Right cardiac atrium (tissue), 5 donors: ENCODE data around the gene TLCD5. TPM values are rescaled to one million over a fixed set of nuclear protein-coding genes. Genes with fewer than 3 reads are reported as not detected.

Source experiments
- ATAC-seq, 2 donors: fragments of 200-7000 bp; cut with Tn5 transposase; one replicate each; pipeline versions ENCODE4 v1.8.0 to v1.9.1; 2020; ENCODE audit warnings: moderate library complexity in 2 of 2, mild to moderate bottlenecking in 1 of 2
- DNase-seq, 3 donors: peaks; one replicate each; pipeline ENCODE4 v3.0.0-alpha.2; 2020
- H3K27ac ChIP-seq: one replicate; pipeline ENCODE4 v1.5.1; 2013; ENCODE audit warnings: mild to moderate bottlenecking, low read length, control low read depth, moderate library complexity
- H3K27me3 ChIP-seq: one replicate; pipeline ENCODE4 v1.6.1; 2013; ENCODE audit not compliant: control insufficient read depth, insufficient read depth
- H3K4me1 ChIP-seq: one replicate; pipeline ENCODE4 v1.6.1; 2013; ENCODE audit warnings: low read length; ENCODE audit not compliant: control insufficient read depth, insufficient read depth
- H3K4me3 ChIP-seq: one replicate; pipeline ENCODE4 v1.5.1; 2013; ENCODE audit warnings: low read length, control low read depth
- H3K9me3 ChIP-seq: one replicate; pipeline ENCODE4 v1.6.1; 2013; ENCODE audit warnings: low read length; ENCODE audit not compliant: control insufficient read depth
- WGBS: extraction: QIAGEN DNeasy Blood & Tissue Kit; methylation state at CpG from one replicate; pipeline ENCODE4 v1.1.7; 2013; 5-methylcytosine and 5-hydroxymethylcytosine counted together
- intact Hi-C, 4 donors: fragments of 100-400 bp; cut with DNase I; formaldehyde crosslinking; loops; one replicate each; pipeline versions ENCODE4 v1.11.0 to v1.14.0; 2022 to 2023
- polyA plus RNA-seq: library from polyadenylated mRNA; stranded (reverse); fragments of 200-250 nt; gene quantifications from one replicate; pipeline ENCODE4 v1.2.3, GENCODE V29; 2013
- total RNA-seq, 4 donors: library from RNA; stranded (reverse); fragmentation: NEBNext Ultra II Directional; extraction: Animal tissue kit (Norgen Biotek cat#: 25700); gene quantifications; one replicate each; pipeline ENCODE4 v1.2.1, GENCODE V29; 2021
- donor health status: healthy with polysubstance abuse.
- donor health status: DM: no; HTN: yes; CAD: no.
- donor health status: DM: no; HTN: no; CAD: no.
- donor health status: DM: no; HTN: yes; CAD: no; lungs with severe emphysema.
- donor health status: DM: yes; HTN: yes; CAD: no.

TLCD5 gene
- total and polyA plus RNA-seq, 5 donors: 7.5 to 21.3 (median 17.0) TPM

DNA sequence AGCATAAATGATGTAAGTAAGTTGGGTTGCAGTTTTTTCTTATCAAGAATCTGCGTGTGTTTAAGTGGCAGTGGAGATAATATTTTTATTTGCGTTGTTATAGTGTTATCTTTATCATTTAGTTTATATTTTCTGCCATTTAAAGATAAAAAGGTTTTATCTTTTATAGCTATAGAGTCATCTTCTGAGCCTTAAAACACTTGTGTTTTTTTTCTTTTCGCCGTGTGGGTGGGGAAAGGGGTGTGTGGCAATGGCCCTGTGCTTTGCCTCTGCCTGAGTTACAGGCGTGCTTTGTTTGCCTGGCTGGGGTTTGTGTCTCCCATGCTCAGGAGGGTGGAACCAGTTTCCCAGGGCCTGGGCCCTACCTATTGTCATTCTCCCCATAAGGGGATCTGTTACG lies 27.3 kb downstream of the TLCD5 start:
- WGBS: 55% methylated on average over 6 of the region's 6 CpGs
- Histone ChIP-seq H3K9me3 (no peaks in the 10 kb centered on the region), H3K4me1 (peaks cover 20% of the 10 kb centered on the region), H3K27me3 (no peaks in the 10 kb centered on the region), H3K27ac (no peak overlapping the region), H3K4me3 (no peak overlapping the region)
- ATAC-seq (peak; percentile 54 to 60), DNase-seq (no peak)
- intact Hi-C loops: no loop called here

DNA sequence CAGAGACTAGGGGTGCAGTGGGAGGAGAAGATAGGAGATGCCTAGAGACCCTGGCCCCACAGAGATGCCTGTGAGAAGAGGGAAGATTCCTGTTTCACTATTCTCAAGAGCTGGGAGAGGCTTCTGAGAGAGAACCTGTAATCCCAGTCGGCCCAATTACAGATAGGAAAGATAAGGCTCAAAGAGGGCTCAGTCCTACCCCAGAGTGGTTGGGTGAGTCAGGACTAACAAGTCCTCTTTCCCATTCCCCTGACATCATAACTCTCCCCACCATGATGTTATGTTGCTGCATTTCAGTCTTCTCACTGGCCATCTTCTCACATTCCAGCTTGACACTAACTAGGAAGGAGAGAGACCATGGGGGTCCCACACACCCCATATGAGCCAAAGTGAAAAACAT lies 29.0 kb downstream of the TLCD5 start:
- ATAC-seq: peak in 1 of 2 donors; percentile 15

DNA sequence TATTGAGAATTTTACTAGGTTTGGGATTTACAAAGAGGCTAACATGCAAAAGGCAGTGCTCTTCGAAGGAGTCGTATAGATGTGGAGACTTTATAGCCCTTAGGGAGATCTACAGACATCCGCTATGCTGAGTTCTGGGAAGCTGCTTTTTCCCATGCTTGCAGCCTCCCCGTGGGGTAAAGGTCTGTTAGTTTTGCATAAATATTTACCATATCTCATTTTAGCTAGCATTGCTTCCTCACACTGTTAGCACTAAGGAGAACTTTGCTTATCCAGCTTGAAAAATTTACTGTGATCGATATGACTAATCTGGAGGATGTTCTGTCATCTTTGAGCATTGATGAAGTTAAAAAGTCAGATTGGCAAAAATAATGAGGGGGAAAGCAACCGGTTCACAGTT lies 29.7 kb downstream of the TLCD5 start:
- H3K4me3 ChIP-seq: no peak overlapping the region
- DNase-seq (no peak), ATAC-seq (no peak)
- no peak overlapping the region for H3K27ac ChIP-seq
- H3K9me3 ChIP-seq: no peaks in the 10 kb centered on the region
- peaks cover 22% of the 10 kb centered on the region for H3K4me1 ChIP-seq
- WGBS: 62% methylated on average over 6 of the region's 6 CpGs
- no peaks in the 10 kb centered on the region for H3K27me3 ChIP-seq
- intact Hi-C loops: no loop called here

More for the DNA sequence above, 29.0 kb downstream of the TLCD5 start:
- Histone ChIP-seq H3K9me3 (no peaks in the 10 kb centered on the region), H3K4me1 (peaks cover 23% of the 10 kb centered on the region), H3K27ac (no peak overlapping the region), H3K4me3 (no peak overlapping the region), H3K27me3 (no peaks in the 10 kb centered on the region)
- intact Hi-C loops: no loop called here
- WGBS: 31% methylated on average over 1 of the region's 1 CpG
- DNase-seq: no peak

DNA sequence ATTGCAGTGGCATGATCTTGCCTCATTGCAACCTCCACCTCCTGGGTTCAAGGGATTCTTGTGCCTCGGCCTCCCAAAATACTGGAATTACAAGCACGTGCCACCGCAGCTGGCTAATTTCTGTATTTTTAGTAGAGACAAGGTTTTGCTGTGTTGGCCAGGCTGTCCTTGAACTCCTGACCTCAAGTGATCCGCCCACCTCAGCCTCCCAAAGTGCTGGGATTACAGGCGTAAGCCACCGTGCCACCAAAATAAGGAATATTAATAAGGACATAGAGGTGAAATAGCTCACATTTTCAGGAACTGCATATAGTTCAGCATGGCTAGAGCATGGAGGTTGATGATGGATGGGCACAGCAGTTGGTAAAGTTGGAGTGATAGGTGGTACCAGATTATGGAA lies 32.5 kb downstream of the TLCD5 start:
- Histone ChIP-seq H3K9me3 (no peaks in the 10 kb centered on the region), H3K27ac (no peak overlapping the region), H3K27me3 (no peaks in the 10 kb centered on the region), H3K4me3 (no peak overlapping the region), H3K4me1 (peaks cover 16% of the 10 kb centered on the region)
- WGBS: 94% methylated on average over 6 of the region's 6 CpGs
- intact Hi-C loops: no loop called here
- DNase-seq (no peak), ATAC-seq (no peak)

DNA sequence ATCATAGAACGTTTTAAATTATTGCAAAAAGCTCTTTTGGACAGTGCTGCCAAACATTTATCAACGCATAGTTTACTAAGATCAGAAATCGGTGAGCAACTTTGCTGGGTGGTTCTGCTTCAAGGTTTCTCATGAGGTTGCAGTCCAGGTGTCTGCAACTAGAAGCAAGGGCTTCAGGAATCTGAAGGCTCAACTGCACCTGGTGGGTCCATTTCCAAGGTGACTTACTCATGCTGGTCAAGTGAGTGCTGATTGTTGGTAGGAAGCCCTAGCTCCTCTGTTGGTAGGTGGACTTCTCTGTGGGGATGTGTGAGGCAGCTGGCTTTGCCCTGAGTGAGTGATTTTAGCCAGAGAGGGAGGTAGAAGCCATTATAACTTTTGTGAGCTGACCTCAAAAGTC lies 33.6 kb downstream of the TLCD5 start:
- no peaks in the 10 kb centered on the region for H3K9me3 ChIP-seq
- no peak overlapping the region for H3K4me3 ChIP-seq
- ATAC-seq (no peak), DNase-seq (no peak)
- H3K27ac ChIP-seq: no peak overlapping the region
- no peaks in the 10 kb centered on the region for H3K27me3 ChIP-seq
- intact Hi-C loops: no loop called here
- H3K4me1 ChIP-seq: peaks cover 13% of the 10 kb centered on the region
- 88% methylated on average over 3 of the region's 3 CpGs for WGBS

DNA sequence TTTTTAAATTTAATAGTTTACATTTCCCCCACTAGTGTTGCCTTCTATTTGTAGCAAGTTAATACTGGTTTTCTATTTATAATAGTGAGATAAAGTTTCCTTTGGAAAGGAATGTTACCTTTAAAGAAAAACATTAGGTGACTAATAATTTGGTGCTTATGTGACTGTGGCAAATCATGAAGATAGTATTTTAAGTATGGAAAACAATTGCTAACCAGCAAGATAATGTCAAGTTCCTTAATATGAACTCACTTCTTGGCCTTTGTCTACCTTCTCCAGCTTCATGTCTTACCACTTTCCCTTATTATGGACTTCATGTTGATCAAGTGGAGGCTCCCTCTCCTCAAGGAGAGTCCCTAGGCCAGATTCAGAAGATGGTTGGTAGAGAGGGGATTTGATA lies 38.3 kb downstream of the TLCD5 start:
- no peak overlapping the region for H3K27ac ChIP-seq
- H3K27me3 ChIP-seq: no peaks in the 10 kb centered on the region
- ATAC-seq (no peak), DNase-seq (no peak)
- peaks cover 5% of the 10 kb centered on the region for H3K4me1 ChIP-seq
- intact Hi-C loops: no loop called here
- no peaks in the 10 kb centered on the region for H3K9me3 ChIP-seq
- no peak overlapping the region for H3K4me3 ChIP-seq

DNA sequence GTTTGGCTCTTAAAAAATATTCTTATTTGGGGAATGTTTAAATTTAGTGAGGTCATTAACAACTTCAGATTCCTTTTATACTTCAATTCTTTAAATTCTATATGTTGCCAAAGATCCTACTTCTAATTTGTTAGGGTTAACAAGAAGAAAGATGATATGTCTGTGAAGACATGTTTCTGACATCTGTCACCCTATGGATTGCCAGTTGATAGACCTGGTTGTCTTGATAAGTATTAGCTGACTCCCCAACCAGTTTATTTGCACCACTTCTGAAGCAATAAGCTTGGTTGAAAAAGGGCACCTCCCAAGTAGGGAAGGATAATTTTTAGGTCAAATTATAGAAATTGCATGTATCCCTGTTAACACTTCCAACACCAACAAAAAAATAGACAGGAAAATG lies 40.4 kb downstream of the TLCD5 start:
- H3K27ac ChIP-seq: no peak overlapping the region
- DNase-seq: no peak
- no peak overlapping the region for H3K4me3 ChIP-seq
- ATAC-seq: no peak
- peaks cover 1% of the 10 kb centered on the region for H3K4me1 ChIP-seq
- H3K27me3 ChIP-seq: no peaks in the 10 kb centered on the region
- intact Hi-C loops: no loop called here
- no peaks in the 10 kb centered on the region for H3K9me3 ChIP-seq

DNA sequence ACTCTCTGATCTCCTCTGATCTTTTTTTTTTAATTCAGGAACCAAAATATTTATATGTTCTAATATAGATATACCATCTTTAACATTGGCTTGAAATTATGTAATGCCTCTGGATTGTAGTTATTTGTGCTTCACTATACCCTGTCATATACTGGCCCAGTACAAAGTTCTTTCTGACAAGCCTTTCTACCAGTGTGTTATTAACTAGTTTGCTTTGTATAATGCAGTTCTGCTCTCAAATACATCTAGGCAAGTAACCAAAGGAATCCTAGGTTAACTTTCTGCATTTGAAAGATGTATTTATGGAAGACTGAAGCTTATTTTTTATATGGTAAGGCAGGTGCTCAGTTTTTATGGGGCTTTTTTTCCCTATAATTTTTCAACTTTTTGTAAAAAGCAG lies 47.2 kb downstream of the TLCD5 start:
- H3K27ac ChIP-seq: no peak overlapping the region
- intact Hi-C loops: no loop called here
- H3K4me1 ChIP-seq: peaks cover 3% of the 10 kb centered on the region
- ATAC-seq: no peak
- H3K27me3 ChIP-seq: no peaks in the 10 kb centered on the region
- H3K4me3 ChIP-seq: no peak overlapping the region
- H3K9me3 ChIP-seq: no peaks in the 10 kb centered on the region
- no peak for DNase-seq

DNA sequence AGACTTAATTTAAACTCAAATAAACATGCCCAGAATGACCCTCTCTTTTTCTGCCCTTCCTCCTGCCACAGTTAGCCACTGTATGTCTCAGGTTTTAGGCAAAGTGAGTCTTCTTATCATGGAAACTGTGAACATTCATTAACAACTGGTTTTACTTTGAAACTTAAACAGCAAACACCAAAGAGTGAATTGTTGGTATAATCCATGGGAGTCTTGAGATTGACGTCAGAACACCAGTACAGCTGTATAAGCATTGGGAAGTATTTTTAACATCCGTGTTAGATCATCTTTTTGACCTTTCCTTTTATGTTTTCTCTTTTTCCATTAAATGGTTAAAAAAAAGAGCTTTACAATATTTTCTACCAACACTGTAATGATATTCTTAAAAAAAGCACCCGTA lies 50.0 kb downstream of the TLCD5 start:
- no peak overlapping the region for H3K4me3 ChIP-seq
- intact Hi-C loops: no loop called here

DNA sequence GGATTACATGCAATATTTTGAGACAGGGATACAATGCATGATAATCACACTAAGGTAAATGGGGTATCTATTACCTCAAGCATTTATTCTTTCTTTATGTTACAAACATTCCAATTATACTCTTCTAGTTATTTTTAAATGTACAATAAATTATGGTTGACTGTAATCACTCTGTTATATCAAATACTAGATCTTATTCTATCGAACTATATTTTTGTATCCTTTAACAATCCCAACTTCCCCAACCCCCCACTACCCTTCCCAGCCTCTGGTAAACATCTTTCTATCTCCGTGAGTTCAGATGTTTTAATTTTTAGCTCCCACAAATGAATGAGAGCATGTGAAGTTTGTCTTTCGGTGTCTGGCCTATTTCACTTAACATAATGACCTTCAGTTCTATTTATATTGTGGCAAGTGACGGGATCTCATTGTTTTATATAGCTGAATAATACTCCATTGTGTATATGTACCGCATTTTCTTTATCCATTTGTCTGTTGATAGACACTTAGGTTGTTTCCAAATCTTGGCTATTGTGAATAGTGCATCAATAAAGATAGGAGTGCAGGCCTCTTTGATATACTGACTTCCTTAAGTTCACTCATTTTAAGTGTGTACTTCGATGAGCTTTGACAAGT lies 51.6 kb downstream of the TLCD5 start:
- ATAC-seq (no peak), DNase-seq (no peak)
- intact Hi-C loops: no loop called here
- Histone ChIP-seq H3K27me3 (no peaks in the 10 kb centered on the region), H3K27ac (no peak overlapping the region), H3K9me3 (no peaks in the 10 kb centered on the region), H3K4me3 (no peak overlapping the region), H3K4me1 (peaks cover 5% of the 10 kb centered on the region)
- 61% methylated on average over 6 of the region's 6 CpGs for WGBS

More for the DNA sequence above, 50.0 kb downstream of the TLCD5 start:
- WGBS: 70% methylated on average over 3 of the region's 3 CpGs
- Histone ChIP-seq H3K27me3 (no peaks in the 10 kb centered on the region), H3K27ac (no peak overlapping the region), H3K9me3 (no peaks in the 10 kb centered on the region), H3K4me1 (peaks cover 1% of the 10 kb centered on the region)
- DNase-seq (no peak), ATAC-seq (peak in 1 of 2 donors; percentile 39)

DNA sequence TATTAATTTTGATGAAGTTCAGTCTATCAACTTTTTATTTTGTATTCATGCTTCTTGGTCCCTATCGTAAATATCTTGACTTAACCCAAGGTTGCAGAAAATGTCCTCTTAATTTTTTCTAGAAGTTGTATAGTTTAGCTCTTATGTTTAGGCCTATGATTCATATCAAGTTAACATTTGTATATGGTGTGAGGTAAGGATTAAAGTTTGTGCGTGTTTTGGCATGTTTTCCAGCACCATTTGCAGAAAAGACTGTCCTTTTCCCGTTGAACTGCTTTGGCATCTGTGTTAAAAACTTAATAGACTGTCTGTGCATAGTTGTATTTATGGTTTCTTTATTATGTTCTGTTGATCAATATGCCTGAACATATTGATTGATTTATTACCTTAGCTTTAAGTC lies 53.4 kb downstream of the TLCD5 start:
- Histone ChIP-seq H3K9me3 (no peaks in the 10 kb centered on the region), H3K27ac (no peak overlapping the region), H3K4me3 (no peak overlapping the region), H3K27me3 (no peaks in the 10 kb centered on the region), H3K4me1 (peaks cover 6% of the 10 kb centered on the region)
- no peak for ATAC-seq
- intact Hi-C loops: no loop called here
- WGBS: 95% methylated on average over 3 of the region's 3 CpGs
- DNase-seq: no peak

DNA sequence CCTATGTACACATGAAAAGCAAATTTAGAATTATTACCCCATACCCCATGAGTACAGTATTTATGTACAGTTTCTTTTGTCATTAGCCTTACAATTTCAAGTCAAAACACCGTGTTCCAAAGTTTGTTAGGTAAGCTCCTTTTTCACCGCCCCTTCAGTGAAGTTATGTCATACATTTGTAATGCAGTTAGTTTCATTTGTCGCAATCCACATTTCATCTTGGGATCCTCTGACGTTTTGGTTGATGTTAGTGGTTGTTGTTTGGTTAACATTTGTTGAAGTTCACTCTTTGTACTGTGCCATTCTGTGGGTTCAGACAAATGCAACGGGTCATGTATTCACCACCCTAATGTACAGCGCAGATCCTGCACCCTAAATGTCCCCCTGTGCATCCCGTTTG lies 56.3 kb downstream of the TLCD5 start:
- H3K4me1 ChIP-seq: peaks cover 10% of the 10 kb centered on the region
- H3K27me3 ChIP-seq: no peaks in the 10 kb centered on the region
- no peak for DNase-seq
- no peak for ATAC-seq
- no peak overlapping the region for H3K4me3 ChIP-seq
- no peak overlapping the region for H3K27ac ChIP-seq
- 85% methylated on average over 7 of the region's 7 CpGs for WGBS
- intact Hi-C loops: no loop called here
- no peaks in the 10 kb centered on the region for H3K9me3 ChIP-seq
